ENCODE results near the gene ZNF354B. TPM values are rescaled to one million over a fixed set of nuclear protein-coding genes. Genes with fewer than 3 reads are reported as not detected.
"Not testable (repeated sequence)": the region's sequence is repeated elsewhere in the genome, so short reads cannot be mapped to it uniquely, and the experiment has no call there.

The ZNF354B gene
- total and polyA plus RNA-seq, 12 donors = 3.4 to 12.1 (median 7.4) TPM

- TF ChIP-seq CTCF (IDR thresholded peaks at IDR 0.05) = no peak
- ATAC-seq = peak in 3 of 8 donors; percentile 19 to 23 (median 21)
- no peak overlapping the region for H3K27ac ChIP-seq
- no peak for DNase-seq
- 66 to 80% methylated on average over 5 of the region's 5 CpGs for WGBS, 2 donors
- no peak overlapping the region for H3K4me3 ChIP-seq
- H3K9me3 ChIP-seq = no peaks in the 10 kb centered on the region
- H3K27me3 ChIP-seq = no peaks in the 10 kb centered on the region
- intact Hi-C loops (cut with DNase I) = loop anchor here in 3 of 10 donors (10.0 kb wide), 2 partner anchors 115 to 575 kb away; partner anchors contain the start of gene ZNF354A (in 2 of the 3)
- H3K4me1 ChIP-seq = peaks cover 0 to 11% (median 0%) of the 10 kb centered on the region in 9 donors
- H3K36me3 ChIP-seq = no peaks in the 10 kb centered on the region
These were observed 10.4 kb upstream of the ZNF354B start for GRCh38 chr5:178849316-178849715.

DNA sequence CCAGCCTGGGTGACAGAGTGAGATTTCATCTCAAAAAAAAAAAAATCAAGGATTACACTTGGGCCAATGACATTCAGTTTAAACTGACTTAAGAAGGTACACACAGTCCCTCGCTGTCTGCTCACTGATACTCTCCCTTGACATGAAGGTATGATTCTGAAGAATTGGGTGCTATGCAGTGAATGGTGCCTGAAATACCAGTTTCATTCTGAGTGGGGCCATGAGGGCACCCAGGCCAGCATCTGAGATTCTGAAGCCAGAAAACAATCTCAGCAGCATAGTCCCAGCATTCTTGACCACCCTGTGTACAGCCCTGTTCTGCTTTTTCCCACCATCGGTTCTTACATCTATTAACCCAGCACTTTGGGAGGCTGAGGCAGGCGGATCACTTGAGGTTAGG is 7.8 kb upstream of the ZNF354B start:
- TF ChIP-seq CTCF (IDR thresholded peaks at IDR 0.05) = no peak
- H3K36me3 ChIP-seq = no peaks in the 10 kb centered on the region
- intact Hi-C loops (cut with DNase I) = no loop called here
- no peaks in the 10 kb centered on the region for H3K27me3 ChIP-seq
- ATAC-seq = no peak
- H3K4me1 ChIP-seq = no peaks in the 10 kb centered on the region
- H3K9me3 ChIP-seq = no peaks in the 10 kb centered on the region
- H3K4me3 ChIP-seq = no peak overlapping the region
- no peak overlapping the region for H3K27ac ChIP-seq
- DNase-seq = no peak
- 92 to 93% methylated on average over 3 of the region's 3 CpGs for WGBS, 2 donors

DNA sequence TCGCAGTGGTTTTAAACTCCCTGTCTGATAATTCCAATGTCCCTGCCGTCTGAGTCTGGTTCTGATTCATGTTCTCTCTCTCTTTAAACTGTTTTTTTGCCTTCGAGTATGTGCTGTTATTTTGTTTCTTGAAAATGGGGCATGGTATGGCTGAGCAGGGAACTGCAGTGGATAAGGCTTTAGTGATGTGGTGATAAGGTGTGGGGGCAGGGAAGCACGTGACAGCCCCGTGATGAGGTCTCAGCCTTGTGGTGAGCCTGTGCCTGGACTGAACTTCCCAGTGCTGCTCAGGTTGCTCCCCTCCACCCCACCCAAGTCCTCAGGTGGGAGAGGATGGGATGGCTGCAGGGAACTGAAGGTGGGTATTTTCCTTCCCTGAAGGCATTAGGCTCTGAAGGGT is 5.5 kb upstream of the ZNF354B start:
- Histone ChIP-seq H3K4me3 (no peak overlapping the region), H3K36me3 (no peaks in the 10 kb centered on the region), H3K4me1 (peaks cover 0 to 4% (median 1%) of the 10 kb centered on the region in 9 donors), H3K9me3 (no peaks in the 10 kb centered on the region), H3K27me3 (no peaks in the 10 kb centered on the region), H3K27ac (no peak overlapping the region)
- WGBS, 2 donors = 44 to 55% methylated on average over 5 of the region's 5 CpGs
- intact Hi-C loops (cut with DNase I) = no loop called here
- no peak for TF ChIP-seq CTCF (IDR thresholded peaks at IDR 0.05)
- DNase-seq (no peak), ATAC-seq (no peak)

- 0 to 2% methylated on average over 4 to 6 of the region's 31 CpGs for WGBS, 2 donors
- intact Hi-C loops (cut with DNase I) = loop anchor here in 5 of 10 donors (2.0 to 10.0 kb wide), 4 partner anchors 126 to 200 kb away; partner anchors contain the start of genes ZNF354C (in 2 of the 5), ZNF879 (in 2 of the 5) and ZNF354A (in 1 of the 5)
- H3K9me3 ChIP-seq, DNase-seq, H3K27me3 ChIP-seq: not testable (repeated sequence)
- H3K4me3 ChIP-seq = peak overlapping the region; percentile 48 to 96 (median 84)
- peaks cover 0 to 39% (median 7%) of the 10 kb centered on the region in 9 donors for H3K36me3 ChIP-seq
- ATAC-seq = peak in 3 of 8 donors; percentile 1 to 38 (median 5)
- H3K4me1 ChIP-seq = peaks cover 0 to 29% (median 18%) of the 10 kb centered on the region in 9 donors
- peak overlapping the region in 7 of 10 donors; percentile 67 to 91 (median 89) for H3K27ac ChIP-seq
These were observed 862 bp downstream of the ZNF354B start for GRCh38 chr5:178860615-178861014.

DNA sequence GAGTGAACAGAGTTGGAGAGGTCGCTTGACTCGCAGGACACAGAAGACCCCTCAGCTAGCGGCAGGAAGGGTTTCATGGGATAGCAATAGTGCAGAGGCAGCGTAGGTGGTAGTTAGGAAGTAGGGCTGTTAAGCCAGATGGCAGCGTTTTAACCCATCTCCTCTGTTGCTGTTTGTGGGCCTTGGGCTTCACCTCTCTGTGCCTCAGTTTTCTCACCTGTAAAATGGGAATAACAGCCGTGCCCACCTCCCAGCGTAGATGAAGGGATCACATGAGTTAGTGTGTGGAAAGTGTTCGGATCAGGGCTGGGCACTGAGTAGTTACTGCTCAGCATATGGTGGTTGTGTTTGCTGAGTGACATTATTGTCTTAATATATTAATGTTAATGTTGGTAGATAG is 1.9 kb downstream of the ZNF354B start:
- ATAC-seq = no peak
- peaks cover 0 to 49% (median 17%) of the 10 kb centered on the region in 9 donors for H3K36me3 ChIP-seq
- H3K27me3 ChIP-seq = no peaks in the 10 kb centered on the region
- intact Hi-C loops (cut with DNase I) = loop anchor here in 5 of 10 donors (2.0 to 10.0 kb wide), 4 partner anchors 127 to 199 kb away; partner anchors contain the start of genes ZNF354C (in 2 of the 5), ZNF879 (in 2 of the 5) and ZNF354A (in 1 of the 5)
- H3K9me3 ChIP-seq = no peaks in the 10 kb centered on the region
- no peak for TF ChIP-seq CTCF (IDR thresholded peaks at IDR 0.05)
- peaks cover 0 to 29% (median 18%) of the 10 kb centered on the region in 9 donors for H3K4me1 ChIP-seq
- no peak for DNase-seq
- H3K4me3 ChIP-seq = no peak overlapping the region
- WGBS, 2 donors = 96 to 98% methylated on average over 8 of the region's 8 CpGs
- H3K27ac ChIP-seq = no peak overlapping the region
